HFF-Myc (cell line): ENCODE results near the gene ARHGAP6.
"Not testable (repeated sequence)": the region's sequence is repeated elsewhere in the genome, so short reads cannot be mapped to it uniquely, and the experiment has no call there.

ENCODE experiments used
- DNase-seq: peaks from one replicate; pipeline ENCODE4 v3.0.0-alpha.2; 2011; ENCODE audit warnings: low read depth; ENCODE audit errors: extremely low read depth
- H3K4me3 ChIP-seq: replicated peaks from 2 replicates; pipeline ENCODE4 v1.5.1; 2011; ENCODE audit warnings: low read depth, mild to moderate bottlenecking, control low read depth, low read length
- CTCF ChIP-seq: IDR thresholded peaks from 2 replicates; pipeline ENCODE4 v1.5.1; 2012; ENCODE audit warnings: mild to moderate bottlenecking, low read depth, low read length, control low read depth; ENCODE audit errors: missing control alignments

The ARHGAP6 gene

DNA sequence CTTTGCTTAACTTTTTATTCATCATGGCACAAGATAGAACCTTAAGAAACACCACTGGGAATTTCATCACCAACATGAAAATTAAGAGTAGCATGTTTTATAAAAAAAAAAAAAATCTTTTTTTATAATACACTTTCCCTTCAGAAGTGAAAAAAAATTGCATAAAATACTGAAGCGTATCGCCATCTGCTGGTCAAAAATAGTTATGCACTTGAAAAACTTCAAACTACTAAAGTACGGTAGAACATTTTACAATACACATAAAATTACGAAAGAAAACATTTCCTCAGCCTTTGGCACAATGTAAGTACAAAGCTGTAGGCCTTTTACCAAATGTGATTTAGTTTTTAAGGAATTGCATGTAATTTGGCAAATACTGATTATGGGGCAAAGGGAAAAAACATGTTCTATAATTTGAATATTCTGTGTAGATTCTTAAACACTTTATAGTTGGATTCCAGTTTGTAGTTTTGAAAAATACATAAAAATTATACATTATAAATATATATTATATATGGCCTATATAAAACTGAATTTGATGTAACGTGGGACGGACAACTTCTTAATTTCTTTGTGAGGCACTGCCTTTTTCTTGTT lies 528.1 kb downstream of the ARHGAP6 start:
- DNase-seq = peak; percentile 12
- H3K4me3 ChIP-seq = no peak overlapping the region
- peak; percentile 25 for TF ChIP-seq CTCF

DNA sequence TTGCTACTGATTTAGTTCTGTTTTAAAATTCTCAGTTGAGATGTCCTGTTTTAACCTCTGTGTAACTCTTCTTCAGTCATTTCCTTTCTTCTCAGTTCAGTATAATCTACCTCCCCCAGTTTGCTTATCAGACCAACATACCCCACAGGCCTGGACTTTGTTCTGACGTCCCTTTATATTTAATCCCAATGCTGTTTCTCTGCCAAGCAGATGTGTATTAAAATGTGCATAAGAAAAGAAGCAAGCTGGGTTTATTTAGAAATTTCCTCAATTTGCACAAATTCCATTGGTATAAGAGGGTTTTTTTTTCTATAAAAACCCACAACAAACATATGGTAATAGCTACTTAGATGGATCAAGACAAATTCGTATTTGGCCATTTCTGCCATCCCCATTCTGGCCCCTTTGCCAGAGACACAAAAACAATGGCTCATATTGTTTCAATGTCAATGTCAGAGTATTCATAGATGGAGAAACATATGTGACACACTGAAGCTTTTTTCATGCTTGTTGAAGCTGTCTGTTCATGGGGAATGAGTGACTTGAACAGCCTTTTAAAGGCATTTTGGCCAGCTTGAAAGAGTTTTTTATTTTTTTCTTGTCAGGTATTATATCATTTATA lies 530.0 kb downstream of the ARHGAP6 start:
- DNase-seq = no peak
- no peak for TF ChIP-seq CTCF
- H3K4me3 ChIP-seq = no peak overlapping the region

DNA sequence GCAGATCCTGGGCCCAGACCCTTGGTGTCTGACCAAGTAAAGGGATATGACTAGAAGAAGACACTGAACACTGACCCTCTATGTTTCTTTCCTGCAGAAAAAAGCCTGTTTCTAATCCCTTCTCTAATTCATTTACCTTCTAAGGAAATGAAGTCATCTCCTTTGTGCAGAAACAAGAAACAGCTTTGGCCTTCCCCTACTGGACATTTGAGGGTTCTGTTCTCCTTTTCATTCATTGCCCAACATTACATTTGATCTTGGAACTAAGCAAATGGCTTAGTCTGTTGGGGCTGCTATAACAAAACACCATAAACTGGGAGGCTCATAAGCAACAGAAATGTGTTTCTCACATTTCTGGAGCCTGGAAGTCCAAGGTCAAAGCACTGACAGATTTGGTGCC lies 534.6 kb downstream of the ARHGAP6 start:
- DNase-seq = no peak
- no peak overlapping the region for H3K4me3 ChIP-seq
- TF ChIP-seq CTCF = no peak

DNA sequence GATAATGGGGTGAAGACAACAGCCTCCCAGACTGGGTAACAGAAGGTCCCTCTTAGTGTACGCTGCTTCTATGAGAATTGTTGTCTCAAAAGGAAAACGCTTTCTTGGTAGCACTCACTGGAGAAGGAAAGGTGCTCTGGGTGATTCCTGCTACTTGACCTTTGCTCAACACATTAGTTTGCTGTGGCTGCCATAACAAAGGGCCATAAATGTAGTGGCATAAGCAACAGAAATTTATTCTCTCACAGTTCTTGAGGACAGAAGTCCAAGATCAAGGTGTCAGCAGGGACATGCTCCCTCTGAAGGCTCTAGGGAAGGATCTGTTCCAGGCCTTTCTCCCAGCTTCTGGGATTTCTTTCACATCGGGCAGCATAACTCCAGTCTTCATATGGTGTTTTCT lies 535.6 kb downstream of the ARHGAP6 start:
- no peak for DNase-seq
- no peak for TF ChIP-seq CTCF
- H3K4me3 ChIP-seq = no peak overlapping the region

DNA sequence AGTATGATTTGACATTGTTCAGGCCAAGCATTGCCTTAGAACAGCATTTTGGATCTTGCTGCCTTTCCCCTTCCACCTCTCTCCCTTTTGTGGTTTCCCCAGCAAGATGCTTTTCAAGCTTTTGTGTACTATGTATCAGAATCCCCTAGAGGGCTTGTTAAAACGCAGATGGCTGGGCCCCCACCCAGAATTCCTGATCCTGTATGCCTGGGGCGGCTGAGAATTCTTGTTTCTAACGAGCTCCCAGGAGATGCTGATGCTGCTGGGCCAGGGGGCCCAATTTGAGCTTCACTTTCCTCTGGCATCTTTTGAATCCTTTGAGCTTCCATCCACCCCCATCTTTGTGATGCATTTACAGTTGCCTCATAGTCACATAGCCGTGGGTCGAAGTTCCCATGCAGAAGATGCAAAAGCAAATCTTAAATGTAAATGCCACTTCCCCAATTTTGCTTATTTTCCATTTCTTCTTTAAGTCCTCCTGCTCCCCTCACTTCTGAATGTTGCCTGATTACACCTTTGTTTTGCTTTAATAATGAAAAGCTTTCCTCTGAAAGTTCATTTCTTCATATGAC lies 536.1 kb downstream of the ARHGAP6 start:
- DNase-seq = no peak
- TF ChIP-seq CTCF = no peak
- H3K4me3 ChIP-seq = no peak overlapping the region

GRCh38 chrX:11125060-11125459 lies 540.7 kb downstream of the ARHGAP6 start:
- no peak for TF ChIP-seq CTCF
- H3K4me3 ChIP-seq = no peak overlapping the region
- DNase-seq = no peak

DNA sequence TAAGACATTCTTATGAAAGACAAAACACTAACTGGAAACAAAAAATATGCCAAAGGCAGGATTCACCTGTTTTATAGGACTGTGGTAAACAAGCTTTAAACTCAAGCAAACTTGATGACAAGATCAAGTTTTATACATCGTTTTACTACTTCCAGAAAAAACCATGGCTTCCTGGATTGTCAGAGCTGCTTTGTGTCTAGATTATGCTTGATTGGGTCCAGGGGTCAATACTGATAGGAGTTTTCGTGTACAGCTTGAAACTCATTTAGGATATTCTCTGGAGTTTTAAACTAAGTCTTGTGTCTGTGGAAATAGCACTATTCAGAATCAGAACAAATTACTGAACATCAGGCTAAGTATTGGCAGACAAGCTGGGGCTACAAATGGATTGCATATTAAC lies 541.6 kb downstream of the ARHGAP6 start:
- DNase-seq = no peak
- no peak for TF ChIP-seq CTCF
- no peak overlapping the region for H3K4me3 ChIP-seq

DNA sequence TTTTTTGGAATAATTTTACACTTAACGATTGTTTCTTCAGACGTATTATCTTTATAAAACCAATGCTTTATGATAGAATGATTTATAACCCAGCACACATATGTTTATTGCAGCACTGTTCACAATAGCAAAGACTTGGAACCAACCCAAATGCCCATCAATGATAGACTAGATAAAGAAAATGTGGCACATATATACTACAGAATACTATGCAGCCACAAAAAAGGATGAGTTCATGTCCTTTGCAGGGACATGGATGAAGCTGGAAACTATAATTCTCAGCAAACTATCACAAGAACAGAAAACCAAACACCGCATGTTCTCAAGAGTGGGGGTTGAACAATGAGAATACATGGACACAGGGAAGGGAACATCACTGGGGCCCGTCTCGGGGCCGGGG lies 542.6 kb downstream of the ARHGAP6 start:
- DNase-seq, H3K4me3 ChIP-seq: not testable (repeated sequence)
